AG08396 (cell line): Measurements from ENCODE around the gene PLD3.

Source experiments
- DNase-seq: peaks from one replicate; pipeline ENCODE4 v3.0.0; 2012; ENCODE audit warnings: low spot score, mixed read lengths

The PLD3 gene

GRCh38 chr19:40414542-40415535 is 66.3 kb downstream of the PLD3 start:
- no peak for DNase-seq

DNA sequence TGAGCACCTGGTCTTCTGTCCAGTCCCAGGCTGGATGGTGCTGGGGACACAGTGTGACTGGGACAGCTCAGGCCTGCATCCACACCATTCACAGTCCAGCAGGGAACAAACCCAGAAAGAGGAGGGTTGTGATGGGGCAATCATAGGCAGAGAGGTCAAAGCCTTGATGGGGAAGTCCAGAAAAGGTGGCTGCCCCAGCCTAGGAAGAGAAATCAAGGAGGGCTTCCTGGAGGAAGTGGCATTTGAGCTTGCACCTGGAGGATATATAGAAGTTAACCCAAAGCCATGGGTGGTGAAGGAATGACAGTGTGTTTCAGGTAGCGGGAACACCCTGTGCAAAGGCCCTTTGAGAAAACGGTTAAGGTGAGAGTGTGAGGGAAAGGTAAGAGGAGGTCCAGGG is 67.3 kb downstream of the PLD3 start:
- DNase-seq: no peak

DNA sequence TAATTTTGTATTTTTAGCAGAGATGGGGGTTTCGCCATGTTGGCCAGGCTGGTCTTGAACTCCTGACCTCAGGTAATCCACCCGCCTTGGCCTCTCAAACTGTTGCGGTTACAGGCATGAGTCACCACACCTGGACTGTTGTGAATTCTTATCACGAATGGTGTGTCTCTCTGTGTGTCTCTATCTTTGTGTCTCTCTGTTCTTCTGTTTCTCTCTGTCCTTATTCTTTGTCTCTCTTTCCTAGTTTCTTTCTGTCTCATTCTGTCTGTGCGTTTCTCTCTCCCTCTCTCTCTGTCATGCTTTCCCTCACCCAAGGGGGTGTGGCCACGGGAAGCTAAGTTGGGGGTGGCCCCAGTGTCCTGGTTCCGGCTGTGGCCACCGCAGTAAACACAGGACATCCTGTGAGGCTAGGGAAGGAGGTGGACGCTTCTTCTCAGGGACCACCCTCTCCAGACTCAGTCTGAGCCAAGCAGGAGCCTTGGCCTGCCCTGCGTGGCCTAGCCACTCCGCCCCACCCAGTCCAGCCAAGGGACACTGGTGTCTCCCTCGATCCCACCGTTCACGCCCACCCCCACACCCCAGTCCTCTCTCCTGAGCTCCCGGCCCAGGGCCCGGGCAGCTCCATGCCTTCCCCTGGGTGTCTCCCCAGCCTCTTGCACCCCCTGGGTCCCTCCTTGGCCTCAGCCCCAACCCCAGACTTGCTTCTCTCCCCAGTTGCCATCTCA is 68.6 kb downstream of the PLD3 start:
- DNase-seq: peak; percentile 37

GRCh38 chr19:40417643-40417981 is 69.1 kb downstream of the PLD3 start:
- no peak for DNase-seq

GRCh38 chr19:40418040-40418439 is 69.5 kb downstream of the PLD3 start:
- no peak for DNase-seq

- no peak for DNase-seq
Measured at GRCh38 chr19:40419066-40419612, 70.6 kb downstream of the PLD3 start.

DNA sequence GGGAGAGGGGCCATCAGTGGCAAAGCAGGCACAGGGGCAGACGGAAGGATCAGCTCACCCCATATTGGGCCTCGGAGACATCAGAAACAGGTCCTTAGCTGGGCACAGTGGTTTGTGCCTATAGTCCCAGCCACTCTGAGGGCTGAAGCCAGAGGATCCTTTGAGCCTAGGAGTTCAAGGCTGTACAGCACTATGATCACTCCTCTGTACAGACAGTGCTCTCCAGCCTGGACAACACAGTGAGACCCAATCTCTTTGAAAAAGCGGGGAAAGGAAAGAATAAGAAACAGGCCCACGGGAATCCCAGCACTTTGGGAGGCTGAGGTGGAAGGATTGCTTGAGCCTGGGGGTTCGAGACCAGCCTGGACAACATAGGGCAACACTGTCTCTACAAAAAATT is 71.3 kb downstream of the PLD3 start:
- DNase-seq: no peak

DNA sequence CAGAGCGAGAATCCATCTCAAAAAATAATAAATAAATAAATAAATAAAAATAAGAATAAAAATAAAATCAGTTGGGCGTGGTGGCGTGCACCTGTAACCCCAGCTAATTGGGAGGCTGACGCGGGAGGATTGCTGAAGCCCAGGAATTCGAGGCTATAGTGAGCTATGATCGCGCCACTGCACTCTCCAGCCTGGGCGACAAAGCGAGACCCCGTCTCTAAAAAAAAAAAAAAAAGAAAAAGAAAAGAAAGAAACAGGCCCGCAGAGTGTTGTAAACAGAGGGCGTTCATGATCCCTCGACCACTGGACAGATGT is 71.9 kb downstream of the PLD3 start:
- no peak for DNase-seq

DNA sequence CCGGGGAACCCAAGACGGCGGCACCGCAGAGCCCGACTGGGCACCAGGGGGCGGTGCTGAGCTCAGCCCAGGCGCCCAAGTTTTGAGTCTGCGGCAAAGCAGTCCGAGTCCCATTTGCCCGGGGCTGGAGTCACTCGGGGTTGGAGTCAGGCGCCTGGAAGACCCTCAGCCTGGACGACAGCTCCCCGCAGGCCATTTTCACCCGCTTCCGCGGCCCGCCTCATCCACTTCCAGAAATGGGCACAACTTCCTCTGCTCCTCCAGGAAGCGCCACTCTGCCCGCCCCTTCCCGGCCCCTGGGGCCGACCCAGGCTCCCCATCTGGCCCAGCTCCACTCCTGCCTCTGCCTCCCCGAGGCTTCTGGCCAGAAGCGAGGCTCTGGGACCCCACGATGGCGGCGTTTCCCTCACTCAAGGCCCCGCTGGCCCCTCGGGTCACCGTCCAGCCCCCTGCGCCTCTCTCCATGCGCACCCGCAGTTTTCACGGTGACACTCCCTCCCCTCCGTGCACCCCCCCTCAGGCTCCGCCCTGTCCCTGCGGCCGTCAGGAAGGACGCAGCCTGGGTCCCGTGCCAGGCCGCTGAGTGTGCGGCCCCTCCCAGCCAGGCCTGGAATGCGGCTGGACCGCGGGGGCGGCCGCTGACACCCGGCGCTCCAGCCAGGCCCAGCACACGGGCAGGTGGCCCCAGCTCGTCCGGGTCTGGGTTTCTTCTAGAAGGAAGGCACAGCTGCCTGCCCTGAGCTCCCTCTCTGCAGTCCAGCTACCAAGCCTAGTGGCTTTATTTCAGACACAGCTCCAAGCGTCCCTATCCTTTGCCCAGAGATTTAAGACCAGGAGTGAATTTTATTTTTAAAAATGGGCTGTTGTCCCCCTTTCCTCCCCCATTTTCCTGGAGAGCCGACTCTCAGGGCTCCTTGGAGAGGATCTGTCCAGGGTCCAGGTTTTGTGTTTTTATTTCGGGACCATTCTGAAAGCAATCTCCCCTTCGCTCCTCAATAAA is 72.6 kb downstream of the PLD3 start:
- DNase-seq: peak; percentile 95

- no peak for DNase-seq
Measured at GRCh38 chr19:40421993-40422747, 73.7 kb downstream of the PLD3 start.

DNA sequence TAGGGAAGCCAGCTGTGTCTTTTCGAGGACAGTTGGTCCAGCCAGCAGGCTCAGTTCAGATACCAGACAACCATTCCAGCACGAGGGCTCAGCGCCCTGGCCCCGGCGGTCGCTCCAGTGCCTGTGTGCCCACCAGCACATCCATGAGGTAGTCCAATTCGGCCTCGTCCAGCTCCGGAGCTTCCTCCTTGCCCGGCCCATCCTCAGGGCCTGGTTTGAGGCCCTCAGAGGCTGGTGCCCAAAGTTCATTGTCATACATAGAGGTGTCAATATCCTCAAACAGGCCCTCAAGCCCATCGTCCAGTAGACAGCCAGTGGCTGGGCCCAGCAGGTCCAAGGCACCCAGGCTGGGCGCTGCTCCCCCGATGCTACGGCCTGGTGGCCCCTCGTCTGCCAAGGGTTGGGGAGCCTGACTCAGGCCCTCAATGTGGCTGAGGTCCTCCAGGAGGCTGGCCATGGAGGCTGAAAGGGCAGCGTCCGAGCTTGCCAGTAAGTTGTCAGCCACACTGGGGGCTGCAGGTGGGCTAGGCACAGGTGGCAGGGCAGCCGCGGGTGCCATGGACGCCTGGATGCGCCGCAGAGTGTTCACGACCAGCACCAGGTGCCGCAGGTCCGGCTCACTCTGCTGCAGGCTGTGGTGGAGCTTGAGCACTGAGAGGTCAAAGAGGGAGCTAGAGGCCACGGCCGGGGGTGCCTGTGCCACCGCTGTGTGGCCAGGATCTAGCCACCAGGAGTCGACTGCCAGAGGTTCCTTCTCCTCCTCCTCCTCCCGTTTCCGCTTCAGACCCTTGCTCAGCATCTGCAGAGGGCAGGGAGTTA is 74.5 kb downstream of the PLD3 start:
- no peak for DNase-seq

- DNase-seq: no peak
Measured at GRCh38 chr19:40423938-40424337, 75.4 kb downstream of the PLD3 start.

DNA sequence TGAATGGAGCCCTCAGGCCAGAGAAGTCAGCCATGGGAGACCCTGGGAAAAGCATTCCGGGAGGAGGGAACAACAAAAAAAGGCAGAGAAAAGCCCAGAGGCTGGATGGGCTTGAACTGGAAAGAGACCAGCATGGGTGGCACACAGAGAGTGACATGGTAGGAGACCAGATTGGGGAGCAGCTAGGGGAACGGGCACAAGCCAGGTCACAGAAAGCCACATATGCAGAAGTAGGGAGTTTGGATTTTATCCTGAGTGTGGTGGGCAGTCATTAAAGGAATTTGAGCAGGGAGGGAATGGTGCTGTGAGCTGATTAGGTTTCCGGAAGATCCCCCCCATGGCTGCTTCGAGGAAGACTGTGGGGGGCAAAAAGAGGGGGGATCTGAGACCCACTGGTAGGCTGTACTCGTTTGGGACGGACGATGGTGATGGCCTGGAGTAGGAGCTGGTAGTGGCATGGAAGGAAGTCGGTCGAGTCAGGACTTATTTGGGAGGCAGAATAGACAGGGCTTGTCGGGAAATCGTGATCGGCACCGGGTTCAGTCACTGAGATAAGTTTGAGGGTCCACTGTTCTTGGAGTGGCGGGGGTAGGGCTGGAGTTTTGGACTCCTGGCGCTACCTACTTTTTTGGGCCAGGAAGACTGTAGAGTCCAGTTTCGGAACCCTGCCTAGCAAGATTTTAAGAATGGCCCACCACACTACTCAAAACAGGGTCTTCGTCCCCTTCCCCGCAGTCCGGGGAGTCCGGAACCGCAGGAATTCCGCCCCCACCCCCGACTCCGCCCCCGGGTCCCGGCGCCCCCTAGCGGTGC is 76.3 kb downstream of the PLD3 start:
- no peak for DNase-seq

DNA sequence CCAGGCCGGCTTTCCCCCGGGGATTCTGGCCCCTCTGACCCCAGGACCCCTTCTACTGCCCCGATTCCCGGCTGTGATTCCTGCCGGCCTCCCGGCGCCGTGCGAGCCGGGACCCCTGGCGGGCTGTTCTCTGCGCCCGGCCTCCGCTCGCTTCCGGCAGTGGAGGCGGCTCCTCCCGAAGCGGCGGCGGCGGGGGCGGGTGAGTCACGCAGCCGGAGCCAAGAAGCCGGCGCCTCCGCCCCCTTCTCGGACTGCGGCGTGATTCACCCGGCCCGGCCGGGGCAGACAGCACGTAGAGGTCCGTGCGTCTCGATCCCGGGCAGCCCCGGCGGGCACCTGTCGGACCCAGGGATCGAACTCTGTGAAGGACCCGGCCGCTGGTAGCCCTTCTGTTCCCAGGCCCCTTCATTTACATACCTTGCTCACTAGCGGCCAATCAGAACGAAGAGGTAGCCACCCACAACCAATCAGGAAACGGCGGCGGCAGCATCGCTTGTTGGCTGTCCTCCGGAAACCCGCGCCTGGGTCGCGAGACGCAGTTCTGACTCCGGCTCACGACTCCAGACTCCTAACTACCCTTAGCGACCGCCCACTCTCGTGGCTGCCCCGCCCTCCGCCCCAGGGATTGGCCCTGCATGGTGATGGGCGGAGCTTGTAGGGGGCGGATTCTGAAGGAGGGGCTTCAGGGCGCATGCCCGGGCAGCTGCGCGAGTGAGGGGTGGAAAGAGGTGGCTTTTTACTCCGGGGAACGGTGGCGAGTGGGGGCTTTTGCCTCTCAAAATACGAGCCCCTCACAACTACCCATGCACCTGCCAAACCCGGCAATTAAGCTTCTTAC is 77.2 kb downstream of the PLD3 start, which contains the start of gene SERTAD1:
TSS of gene SERTAD1 (minus strand) at position 543 of the 838 bp plus-strand sequence. CDS start 2,446 bp downstream, outside the sequence.
- peak; percentile 98 for DNase-seq
